Bone marrow (tissue), 2 donors: ENCODE results near the gene NDUFB6.
"Not testable (repeated sequence)": the region's sequence is repeated elsewhere in the genome, so short reads cannot be mapped to it uniquely, and the experiment has no call there.

Experiments used
- DNase-seq, 2 donors: peaks; one replicate each; lab custom pipeline; 2025; lab: John Stamatoyannopoulos, UW

Gene NDUFB6

DNA sequence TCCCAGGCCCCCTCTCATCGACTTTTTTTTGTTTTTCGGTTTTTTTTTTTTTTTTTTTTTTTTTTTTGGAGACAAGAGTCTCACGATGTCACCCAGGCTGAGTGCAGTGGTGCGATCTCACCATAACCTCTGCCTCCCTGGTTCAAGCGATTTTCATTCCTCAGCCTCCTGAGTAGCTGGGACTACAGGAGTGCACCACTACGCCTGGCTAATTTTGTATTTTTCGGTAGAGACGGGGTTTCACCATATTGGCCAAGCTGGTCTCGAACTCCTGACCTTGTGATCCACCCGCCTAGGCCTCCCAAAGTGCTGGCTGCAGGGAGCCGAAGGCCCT is 48.4 kb downstream of the NDUFB6 start:
- DNase-seq: not testable (repeated sequence)

DNA sequence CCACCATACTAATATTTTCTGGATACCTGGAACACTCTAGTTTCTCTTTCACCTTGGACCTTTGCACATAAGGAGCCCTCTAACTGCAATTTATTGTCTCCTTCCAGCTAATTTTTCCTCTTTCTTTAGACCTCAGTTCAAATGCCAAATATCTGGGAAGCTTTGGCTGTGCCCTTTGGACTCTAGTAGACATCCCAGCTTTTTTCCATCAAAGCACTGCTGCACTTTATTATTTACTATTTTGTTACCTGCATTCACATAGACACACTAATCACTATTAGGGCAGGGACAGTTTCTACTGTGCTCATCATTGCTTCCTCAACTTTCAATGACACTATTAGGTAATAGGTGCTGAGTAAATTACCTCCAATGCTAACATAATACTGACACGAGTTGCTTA is 49.0 kb downstream of the NDUFB6 start:
- DNase-seq: no peak

DNA sequence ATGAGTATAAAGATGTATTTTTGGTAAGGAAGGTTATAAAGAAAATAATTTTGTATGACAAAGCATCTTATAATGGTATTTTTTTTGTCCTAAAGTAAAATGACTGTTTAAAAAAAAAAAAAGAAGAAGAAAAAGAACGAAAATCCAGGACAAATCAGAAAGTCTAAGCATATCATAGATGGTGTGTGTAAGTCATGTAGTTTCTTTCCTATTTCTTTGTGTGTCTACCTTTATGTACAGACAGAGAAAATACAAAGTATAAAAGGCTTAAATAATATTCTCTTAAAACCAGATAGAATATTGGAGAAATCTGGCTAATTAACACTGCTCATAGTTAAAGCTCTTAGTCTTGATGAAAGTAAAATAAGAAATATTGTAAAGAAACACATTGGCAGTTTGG is 54.7 kb downstream of the NDUFB6 start:
- no peak for DNase-seq

DNA sequence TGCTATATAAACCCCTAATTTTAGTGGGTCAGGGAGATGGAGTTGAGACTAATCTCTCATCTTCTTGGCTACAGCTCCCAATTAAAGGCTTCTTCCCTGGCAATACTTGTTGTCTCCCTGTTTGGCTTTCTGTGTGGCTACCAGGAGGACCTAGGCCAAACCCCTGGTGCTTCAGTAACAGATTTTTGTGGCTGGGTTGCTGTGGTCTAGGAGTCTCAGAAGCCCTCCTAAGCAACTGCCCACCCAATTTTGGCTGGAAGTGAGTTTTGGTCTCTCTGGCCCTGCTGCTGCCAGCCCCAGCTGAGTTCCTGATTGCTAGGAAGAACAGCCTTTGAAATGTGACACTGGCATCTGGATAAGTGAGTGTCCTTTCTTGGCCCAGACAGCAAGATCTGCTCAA is 56.7 kb downstream of the NDUFB6 start:
- DNase-seq: no peak

DNA sequence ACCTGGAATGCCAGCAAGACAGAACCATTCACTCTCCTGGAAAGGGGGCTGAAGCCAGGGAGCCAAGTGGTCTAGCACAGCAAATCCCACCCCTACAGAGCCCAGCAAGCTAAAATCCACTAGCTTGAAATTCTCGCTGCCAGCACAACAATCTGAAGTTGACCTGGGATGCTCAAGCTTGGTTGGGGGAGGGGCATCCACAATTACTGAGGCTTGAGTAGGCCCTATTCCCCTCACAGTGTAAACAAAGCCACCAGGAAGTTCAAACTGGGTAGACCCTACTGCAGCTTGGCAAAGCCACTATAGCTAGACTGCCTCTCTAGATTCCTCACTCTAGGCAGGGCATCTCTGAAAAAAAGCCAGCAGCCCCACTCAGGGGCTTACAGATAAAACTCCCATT is 64.2 kb downstream of the NDUFB6 start:
- no peak for DNase-seq

DNA sequence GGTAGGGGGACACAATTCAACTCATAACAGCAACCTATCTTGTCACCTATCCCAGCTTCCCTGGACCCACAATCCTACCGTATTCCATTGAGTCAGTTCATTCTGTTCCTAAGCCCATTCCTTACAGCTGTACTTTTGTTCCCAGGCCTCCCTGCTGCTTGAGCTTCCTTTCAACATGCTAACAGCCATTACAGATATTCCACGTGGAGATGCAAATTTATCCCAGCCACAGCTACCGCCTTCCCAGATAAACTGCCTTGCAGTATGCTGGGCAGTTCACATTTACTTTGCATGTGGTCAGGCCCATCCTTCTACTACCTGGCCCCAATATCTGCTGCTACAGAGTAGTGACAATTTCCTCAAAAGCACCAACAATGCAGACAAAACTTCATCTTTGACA is 70.0 kb downstream of the NDUFB6 start:
- no peak for DNase-seq
